ENCODE measurements around the gene ALG10.
"Not testable (repeated sequence)": the region's sequence is repeated elsewhere in the genome, so short reads cannot be mapped to it uniquely, and the experiment has no call there.

DNA sequence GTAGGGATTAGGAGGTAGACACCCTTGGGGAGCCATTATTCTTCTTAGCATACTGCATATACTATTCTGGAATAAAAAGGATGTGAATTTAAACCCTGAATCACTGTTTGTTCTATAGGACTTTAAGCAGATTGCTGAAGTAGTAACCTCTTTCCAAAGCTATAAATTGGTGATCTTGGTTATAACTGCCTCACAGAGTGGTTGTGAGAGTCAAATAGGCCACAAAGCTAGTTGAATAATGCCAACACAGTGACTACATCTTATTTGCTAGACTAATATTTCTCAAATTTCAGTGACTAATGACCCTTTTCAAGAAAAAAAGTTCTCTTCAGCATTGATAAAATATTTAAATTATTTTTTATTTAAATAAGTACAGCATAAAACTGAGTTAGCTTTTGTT lies 13.5 kb upstream of the ALG10 start:
- TF ChIP-seq CTCF (IDR thresholded peaks at IDR 0.05; ENCODE audit: poor library complexity); EZH2phosphoT487 (IDR thresholded peaks at IDR 0.05; ENCODE audit: low read depth, severe bottlenecking, unreplicated experiment): not testable (repeated sequence)
